Stomach (tissue), 4 donors: ENCODE measurements around the gene KLHDC1.
"Not testable (repeated sequence)": the region's sequence is repeated elsewhere in the genome, so short reads cannot be mapped to it uniquely, and the experiment has no call there.

Experiments
- CTCF ChIP-seq, 7 experiments: fragments of 450-650 bp in 4 of 7; fragments of 200-600 bp in 3 of 7; sonication (generic) in 3 of 7; IDR thresholded peaks; one replicate each; pipeline ENCODE4 v1.5.1; 2016 to 2019; ENCODE audit warnings: antibody characterized with exemption in 7 of 7, control low read depth in 2 of 7, mild to moderate bottlenecking in 1 of 7
- EP300 ChIP-seq: sonication (generic); formaldehyde crosslinking; IDR thresholded peaks from one replicate; pipeline ENCODE4 v1.6.1; 2017; ENCODE audit warnings: antibody characterized with exemption
- POLR2A ChIP-seq, 4 donors: fragments of 450-650 bp; IDR thresholded peaks; one replicate each; pipeline ENCODE4 v1.6.1; 2016; ENCODE audit warnings: antibody characterized with exemption in 4 of 4, control low read depth in 2 of 4, mild to moderate bottlenecking in 1 of 4, moderate library complexity in 1 of 4
- POLR2AphosphoS5 ChIP-seq, 3 donors: sonication (generic); formaldehyde crosslinking; IDR thresholded peaks; one replicate each; pipeline ENCODE4 v1.6.1; 2016; ENCODE audit warnings: antibody characterized with exemption in 3 of 3

- not testable (repeated sequence) for TF ChIP-seq EP300; CTCF (IDR thresholded peaks at IDR 0.05); POLR2AphosphoS5 (IDR thresholded peaks at IDR 0.05); POLR2A (IDR thresholded peaks at IDR 0.05)
Observed at GRCh38 chr14:49710993-49711392, 18.1 kb downstream of the KLHDC1 start.
